Measurements from ENCODE around the gene APMAP.

Gene APMAP

DNA sequence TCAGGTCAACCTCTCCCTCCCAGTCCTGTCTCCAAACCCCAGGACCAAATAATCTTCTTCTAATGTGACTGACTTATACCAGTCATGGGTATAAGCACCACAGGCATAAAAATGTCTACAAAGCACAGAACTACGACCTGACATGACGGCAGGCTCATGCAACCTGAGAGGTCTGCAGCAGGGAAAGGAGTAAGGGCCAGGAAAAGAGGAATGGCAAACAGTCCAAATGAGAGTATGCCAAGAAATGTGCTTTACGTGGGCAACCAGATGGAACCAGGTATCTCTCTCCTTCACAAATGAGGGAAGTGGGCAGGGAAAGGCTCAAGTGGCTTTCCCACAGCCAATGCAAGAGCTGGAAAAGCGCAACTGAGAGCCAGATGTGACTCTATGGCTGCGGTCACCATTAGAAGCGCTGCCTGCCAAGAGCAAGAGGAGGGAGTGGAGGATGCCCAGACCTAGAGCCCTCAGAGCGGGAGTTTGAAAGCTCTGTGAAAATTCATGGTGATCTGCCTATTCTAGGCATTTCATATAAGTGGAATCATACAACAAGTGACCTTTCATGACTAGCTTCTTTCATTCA, 6.0 kb downstream of the APMAP start:
- DNase-seq, result no peak

DNA sequence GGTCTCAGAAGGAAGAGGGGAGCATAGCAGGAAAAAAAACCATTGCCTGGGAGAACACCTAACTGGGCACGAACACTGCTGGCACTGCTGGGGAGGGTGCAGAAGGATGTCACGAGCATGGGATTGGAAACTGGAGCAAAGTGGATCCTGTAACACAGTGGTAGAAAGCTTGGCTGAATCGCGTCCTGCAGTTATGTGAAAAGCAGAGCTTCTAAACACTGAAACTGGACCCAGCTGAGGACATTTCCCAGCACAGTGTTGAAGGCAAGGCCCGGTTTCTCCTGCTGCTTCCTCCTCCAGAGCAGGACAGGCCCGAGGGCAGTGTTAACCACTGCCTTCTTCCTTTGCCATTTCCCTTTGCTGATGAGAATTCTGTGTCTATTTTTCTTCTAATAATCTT, 6.7 kb downstream of the APMAP start:
- DNase-seq, result no peak

DNA sequence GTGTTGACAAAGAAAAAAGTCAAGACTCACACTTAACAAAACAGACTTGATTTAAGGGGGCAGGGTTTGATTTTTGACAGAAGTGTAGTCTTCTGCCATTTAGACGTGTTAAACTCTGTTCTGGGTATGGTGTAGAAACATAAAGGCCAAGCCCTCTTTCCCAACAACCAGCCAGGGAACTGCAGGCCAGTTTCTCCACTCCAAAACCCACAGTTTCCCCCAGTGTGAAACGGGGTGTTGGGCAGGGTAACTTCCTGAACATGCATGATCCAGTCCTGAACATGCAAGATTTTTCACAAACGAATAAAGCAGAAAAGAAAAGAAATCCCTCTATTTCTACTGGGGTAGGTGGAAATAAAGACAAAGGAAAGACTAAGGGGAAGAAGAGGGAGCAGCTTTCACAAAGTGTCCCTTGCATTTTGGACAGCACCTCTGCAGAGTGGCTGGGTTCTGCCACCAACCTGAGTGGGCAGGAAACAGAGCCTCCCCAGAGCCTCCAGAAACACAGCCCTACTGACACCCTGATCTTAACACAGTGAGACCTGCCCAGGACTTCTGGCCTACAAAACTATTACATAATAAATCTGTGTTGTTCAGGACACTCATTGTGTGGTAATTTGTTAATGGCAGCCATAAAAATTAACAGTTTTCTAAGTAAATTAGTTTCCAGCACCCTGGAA, 7.5 kb downstream of the APMAP start:
- DNase-seq, result no peak

DNA sequence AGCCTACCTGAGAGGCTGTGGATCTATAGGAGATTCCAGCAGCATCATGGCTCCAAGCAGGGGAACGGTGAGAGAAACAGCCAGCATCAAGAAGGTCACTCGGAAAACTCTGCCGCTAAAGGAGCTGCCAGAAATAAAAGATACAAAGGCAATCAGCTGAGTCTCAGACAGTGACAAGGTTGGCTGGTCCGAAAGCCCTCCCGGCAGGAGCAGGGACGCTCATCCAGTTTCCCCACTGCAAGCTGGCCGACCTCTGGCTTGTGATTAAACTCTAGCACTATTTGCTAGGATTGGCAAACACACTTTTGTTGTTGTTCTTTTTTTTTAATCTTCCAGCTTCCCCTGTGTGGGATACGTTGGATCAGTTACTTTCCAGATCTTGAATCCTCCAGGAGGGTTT, 8.7 kb downstream of the APMAP start:
- DNase-seq, result no peak

DNA sequence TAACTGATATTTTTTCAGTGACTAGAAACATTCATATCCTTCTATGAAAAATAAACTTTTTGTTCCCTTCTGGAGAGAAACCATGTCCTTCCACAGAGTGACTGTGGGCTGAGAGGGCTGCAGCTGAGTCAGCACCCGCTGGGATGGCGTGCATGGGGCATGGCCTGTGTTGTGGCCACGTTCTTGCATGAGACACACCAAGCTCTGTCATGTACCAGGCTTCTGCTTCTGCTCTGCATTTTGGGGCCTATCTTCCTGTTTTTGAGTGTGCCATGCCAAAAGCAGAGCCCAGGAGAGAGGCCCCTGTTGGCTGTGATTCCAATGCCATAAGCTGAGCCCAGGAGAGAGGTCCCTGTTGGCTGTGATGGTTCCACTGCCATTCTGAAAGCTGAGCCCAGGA, 10.8 kb downstream of the APMAP start:
- no peak for DNase-seq

DNA sequence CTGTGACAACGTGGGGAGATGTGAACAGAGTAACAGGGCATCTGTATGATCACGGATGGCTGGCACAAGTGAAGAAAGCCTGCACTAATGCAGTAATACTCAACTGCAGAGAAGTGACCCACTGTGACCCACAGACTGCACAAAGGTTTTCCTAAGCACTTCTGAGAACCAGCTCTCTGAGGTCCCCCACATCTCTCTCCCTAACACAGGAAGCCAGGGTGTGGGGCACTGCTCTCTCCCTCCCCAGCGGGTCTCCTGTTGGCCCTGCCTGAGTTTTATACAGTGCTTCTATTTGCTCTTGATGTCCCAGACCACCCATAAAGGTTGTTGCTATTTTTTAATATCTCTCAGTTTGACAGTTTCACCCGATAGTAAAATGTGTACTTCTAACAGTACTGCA, 11.3 kb downstream of the APMAP start:
- DNase-seq, result no peak

DNA sequence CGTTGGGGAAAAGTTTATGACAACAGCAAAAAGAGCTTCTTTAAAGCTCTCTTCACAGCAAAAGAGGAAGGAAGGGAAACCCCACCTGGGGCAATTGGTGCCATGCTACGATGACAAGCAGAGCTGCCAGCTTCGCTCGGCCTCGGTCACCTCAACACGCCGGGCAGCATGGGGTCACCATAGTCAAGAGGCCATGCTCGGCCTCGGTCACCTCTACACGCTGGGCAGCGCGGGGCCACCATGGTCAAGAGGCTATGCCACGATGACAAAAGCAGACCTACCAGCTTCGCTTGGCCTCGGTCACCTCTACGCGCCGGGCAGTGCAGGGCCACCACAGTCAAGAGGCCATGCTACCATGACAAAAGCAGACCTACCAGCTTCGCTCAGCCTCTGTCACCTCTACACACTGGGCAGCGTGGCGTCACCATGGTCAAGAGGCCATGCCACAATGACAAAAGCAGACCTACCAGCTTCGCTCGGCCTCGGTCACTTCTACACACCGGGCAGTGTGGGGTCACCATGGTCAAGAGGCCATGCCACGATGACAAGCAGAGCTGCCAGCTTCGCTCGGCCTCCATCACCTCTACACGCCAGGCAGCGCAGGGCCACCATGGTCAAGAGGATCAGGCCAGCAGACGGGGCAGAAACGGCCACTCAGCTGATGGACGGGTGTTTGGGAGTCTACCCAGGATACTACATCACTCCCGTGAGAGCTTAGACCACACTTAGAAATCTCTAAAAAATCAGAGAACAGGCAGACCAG, 12.1 kb downstream of the APMAP start:
- no peak for DNase-seq

DNA sequence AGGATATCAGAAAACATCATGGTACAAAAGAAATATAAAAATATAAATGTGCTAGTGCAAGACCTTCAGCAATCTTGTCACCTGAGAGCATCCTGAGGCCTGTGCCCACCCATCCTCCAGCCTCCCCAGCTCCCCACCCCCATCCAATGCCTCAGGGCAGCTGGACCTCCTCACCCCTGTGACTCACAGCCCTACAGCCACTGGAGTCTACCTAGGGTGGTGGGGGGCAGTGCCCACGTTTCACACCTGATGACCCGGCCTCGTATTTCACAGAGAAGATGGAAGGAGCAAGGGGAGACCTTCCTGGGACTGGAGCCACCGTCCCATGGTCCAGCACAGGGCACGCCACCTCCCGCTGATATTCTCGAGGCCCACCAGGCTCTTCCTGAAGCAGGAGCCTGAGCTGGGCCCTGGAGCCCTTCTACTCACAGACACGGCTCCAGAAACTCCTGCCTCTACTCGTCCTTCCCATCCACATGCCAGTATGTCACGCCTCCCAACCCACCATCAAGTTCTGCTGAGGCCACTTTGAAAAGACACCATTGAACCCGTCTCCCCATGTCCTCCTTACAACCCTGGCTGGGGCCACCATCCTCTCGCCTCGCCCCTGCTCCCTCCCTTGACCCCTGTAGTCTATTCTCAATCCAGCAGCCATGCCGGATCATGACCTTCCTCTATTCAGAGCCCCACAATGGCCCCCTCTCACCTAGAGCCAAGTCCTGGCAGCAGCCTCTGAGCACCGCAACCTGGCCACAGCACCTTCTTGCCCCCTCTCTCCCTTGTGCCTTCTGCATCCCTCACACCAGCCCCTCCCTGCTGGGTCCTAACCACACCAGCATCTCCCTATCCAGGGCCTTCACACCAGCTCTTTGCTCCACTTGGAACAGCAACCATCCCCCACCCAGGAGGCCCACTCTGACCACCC, 13.3 kb downstream of the APMAP start:
- no peak for DNase-seq

DNA sequence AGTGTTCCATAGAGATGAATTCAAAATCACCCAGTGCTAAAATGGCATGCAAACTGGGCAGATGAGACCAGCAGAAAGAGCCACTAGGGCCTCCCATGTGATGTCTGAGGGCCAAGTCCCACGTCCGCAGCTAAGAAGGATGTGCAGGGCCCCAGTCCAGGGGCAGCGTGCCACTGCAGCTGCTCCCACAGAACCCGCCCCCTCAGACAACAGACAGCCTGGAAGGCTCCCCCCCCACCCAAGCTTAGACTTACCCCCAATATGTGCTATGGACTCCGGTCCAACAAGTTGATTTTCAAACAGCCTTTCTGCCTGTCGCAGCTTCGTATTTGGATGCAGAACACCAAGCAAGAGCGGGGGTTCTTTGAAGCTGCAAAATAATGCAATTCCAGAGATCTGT, 14.0 kb downstream of the APMAP start:
- no peak for DNase-seq

DNA sequence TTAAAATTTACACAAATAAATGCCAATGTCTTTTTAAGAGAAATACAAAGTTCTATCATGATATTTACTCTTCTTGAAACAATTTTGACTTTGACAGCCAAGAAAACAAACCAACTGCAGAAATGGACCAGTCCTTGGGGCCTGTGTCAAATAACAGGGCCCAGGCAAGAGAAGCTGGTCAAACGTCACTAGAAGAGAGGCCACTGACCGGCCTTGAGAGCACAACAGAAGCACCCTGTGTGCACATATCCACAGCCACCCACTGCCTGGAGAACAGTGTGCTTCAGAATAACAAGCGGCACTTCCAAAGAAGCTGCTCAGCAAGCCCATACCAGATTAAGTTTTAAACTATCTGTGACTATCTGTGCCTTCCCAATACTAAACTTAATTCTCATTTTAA, 14.8 kb downstream of the APMAP start:
- no peak for DNase-seq

DNA sequence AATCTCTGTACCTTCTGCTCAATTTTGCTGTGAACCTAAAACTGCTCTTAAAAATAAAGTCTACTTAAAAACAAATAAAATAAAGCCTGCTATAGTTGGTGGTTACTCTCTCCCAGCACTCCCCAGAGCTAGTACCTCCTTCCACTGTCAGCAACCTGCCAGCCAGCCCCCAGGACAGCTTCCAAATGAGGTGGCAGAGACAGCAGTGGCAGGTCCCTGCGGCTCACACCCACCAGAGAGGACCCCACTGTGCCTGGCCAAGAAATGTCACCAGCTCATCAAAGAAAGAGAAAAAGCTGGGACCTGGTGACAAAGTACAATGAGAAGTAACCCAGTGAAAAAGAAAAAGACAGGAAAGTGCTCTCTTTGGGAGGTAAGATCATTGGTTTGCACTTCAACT, 15.2 kb downstream of the APMAP start:
- no peak for DNase-seq

DNA sequence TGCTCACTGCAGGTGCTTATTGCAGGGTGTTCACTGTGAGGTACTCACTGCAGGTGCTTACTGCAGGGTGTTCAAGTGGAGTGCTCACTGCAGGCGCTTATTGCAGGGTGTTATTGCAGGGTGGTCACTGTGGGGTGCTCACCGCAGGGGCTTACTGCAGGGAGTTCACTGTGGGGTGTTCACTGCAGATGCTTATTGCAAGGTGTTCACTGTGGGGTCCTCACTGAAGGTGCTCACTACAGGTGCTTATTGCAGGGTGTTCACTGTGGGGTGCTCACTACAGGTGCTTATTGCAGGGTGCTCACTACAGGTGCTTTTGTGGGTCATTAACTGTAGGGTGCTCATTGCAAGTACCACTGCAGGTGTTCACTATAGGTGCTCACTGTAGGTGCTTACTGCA, 20.2 kb downstream of the APMAP start:
- DNase-seq, result no peak

DNA sequence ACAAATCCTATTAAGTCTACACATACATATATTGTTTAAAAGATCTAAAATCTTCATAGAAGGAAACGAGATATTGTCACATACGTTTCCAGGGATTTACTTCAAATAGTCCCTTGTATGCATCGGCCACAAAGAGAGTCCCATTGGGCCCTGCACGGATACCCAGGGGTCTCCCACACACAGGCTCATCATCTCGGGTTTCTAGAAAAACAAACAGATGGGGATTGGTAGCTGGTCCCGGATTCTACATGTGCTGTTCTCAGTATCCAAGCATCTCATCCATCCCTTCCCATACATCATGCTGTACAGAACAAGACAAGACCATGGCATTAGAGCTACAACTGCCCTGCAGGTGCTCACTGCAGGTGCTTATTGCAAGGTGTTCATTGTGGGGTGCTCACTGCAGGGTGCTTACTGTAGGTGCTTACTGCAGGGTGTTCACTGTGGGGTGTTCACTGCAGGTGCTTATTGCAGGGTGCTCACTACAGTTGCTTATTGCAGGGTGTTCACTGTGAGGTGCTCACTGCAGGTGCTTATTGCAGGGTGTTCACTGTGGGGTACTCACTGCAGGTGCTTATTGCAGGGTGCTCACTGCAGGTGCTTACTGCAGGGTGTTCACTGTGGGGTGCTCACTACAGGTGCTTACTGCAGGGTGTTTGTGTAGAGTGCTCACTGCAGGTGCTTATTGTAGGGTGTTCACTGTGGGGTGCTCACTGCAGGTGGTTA, 21.0 kb downstream of the APMAP start:
- DNase-seq, result no peak

DNA sequence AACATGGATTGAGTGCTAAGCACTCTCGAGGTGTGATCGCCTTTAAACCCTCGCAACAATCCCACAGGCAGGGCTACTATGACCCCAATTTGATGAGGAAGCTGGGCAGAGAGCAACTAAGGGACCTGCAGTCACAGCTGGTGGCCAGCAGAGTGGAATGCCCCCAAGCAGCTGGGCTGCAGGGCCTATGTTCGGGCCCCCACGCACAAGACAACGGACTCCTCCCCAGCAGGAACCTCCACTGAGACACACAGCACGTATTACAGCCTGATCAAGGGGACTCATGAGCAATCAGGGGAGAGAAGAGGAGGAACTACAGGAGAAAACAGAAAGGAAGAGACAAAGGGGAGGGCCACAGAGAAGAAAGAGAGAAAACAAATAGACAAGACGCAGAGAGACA, 21.8 kb downstream of the APMAP start:
- DNase-seq, result no peak

DNA sequence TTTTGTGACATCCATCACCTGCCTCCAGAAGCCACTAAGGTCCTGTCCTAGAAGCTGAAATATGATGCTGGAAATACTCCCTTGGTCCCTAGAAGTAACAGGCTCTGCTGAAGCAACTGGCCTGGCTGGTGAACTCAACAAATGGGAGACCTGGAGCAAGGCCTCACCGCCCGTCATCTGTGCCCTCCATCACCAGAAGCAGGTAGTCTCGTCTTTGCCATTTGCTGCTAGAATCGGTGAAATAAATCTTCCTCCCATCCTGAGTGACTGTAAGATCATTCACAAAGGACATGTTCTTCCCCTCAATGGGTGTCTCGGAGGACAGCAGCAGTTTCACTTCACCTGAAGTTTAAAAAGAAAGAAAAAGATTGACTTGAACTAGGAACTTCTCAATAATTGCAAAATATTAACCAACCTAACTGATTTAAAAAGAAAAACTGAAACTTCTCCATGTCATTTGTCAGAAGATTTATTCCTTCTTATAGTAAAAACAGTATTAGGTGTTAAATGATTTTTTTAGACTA, 22.5 kb downstream of the APMAP start:
- DNase-seq, result no peak

DNA sequence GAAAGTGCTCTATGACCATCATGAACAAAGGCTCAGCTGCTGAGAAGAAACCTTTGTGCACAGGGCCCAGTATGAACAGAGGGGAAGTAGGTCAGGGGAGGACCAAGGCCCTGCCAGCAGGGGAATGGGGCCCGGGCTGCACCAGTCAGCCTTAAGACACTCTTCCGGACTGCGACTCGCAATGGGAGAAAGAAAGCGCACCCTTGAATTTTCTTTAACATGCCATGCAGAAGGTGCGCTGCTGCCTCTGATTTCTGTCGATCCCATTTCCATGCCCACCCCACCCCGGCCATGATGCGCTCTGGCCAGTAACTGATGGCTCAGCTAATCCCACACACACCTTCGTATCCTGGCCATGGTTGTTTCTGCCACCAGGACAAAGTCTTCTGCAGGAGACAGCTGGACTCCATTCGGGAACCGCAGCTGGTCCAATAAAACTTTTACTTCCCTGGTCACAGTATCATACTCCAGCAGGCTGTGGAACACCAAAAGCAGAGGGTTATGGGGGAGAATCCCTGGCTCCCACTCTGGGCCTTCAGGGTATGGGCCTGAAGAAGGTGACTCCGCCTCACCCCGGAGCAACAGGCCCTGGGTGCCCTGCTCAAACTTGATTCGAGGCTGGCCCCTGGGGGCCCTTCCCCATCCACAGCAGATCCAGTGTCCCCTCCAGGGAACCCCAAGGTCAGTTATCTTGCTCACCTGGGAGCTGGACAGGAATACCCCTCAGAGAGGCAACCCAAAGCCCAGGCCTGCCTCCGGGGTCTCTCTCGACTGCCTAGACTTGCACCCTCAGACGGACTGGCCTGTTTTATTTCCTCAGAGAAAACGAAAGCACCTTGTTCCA, 23.1 kb downstream of the APMAP start:
- DNase-seq, result no peak

DNA sequence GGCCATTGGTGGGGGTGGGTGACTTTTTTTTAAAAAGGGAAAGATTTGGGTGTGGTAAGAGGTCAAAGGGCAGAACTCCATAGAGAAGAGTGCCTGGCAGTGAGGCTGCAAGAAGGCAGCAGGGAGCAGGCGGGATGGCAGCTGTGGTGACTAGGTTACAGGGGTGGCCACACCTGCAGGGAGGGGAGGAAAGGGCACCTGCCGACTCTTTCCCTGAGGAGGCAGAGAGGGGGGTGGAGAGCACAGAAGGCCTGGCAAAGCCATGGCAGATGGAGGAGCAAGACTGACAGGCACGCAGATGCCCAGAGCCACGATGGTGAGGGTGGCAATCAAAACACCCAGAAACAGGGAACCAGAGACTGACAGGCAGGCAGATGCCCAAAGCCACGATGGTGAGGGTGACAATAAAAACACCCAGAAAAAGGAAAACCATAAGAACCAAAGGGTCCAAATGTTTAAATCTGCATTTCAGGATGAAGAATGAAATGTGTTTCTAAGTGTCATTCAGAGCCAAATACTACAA, 24.2 kb downstream of the APMAP start:
- no peak for DNase-seq

DNA sequence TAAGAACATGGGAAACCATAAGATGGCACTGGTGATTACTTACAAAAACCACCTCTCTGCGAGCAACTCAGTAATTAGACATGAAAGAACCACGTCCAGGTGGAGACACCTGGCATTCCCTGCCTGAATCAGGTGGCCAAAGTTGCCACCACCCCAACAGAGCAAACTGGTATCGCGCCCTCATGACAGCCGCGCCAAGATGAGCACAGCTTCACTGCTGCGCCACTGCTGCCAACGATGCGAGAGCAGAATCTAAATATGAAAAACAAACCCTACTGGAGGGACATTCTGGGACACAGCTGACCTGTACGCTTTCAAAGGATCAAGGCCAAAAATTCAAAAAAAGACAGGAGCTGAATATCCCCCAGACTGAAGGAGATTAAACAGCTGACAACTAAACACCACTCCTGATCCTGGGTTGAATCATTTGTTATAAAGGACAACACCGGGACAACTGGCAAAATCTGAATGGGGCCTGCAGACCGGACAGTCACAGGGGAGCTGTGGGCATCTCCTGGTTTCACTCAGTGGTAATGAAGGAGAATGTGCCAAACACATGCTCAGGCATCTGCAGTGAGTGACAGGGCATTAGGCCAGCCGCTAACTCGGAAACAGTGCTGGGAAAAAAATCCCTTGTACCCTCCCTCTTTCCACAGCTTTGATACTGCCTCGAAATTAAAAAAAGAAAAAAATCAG, 26.1 kb downstream of the APMAP start:
- DNase-seq, result no peak

DNA sequence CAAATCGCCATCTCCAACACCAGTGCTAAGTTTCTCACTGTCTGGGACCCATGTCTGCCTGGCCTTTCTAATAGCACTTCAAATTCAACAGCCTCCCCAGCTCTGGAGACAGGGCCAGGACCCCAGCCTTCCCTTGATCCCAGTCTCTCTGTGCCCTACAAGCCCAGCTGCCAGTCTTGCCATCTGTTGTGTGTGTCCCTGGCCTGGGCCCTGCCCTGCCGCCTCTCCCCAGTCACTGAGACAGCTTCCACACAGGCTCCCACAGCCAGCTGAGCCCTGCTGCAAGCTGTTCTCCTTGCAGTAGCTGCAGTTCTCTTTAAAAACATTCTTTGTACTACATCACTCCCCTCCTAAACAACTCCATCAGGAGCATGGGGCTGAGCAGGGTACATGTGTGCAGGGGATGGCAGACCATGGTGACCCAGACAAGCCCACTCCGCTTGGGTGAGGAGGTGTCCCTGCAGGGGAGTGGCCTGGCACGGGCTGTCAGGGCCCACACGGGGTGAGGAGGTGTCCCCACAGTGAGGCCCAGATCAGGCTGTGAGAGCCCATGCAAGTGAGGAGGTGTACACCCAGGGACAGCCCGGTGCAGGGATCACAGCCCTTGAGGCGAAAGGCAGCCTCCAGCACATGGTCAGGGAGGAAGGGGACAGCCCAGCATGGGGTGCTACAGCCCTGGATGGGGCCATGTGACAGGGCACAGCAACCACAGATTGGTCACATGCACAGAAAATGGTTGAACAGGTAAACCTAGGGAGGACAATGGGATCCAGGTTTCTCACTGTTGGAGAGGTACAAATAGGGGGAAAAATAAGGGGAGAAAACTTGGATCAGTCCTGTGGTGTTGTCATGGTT, 27.3 kb downstream of the APMAP start:
- DNase-seq, result no peak

DNA sequence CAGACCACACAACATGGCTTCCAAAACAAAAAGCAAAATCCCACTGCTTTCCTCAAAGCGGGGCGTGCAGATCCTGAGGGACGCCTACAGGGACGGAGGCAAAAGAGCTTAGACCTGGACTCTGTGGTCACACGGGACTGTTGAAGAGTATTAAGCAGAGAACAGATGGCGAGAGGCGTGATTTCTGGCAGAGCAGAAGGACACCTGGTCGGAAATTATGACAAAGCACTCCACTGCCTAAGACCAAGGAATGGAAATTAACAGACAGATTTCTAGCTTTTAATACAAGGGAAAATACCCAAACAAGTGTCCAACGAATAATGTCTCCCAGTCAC, 28.1 kb downstream of the APMAP start:
- DNase-seq, result no peak

Data from activated CD4-positive, alpha-beta T cell treated with anti-CD3 and anti-CD28 coated beads for 1 hour (primary cell).